Bronchial epithelial cell (primary cell): ENCODE results near the gene NBAS. TPM values are rescaled to one million over a fixed set of nuclear protein-coding genes. Genes with fewer than 3 reads are reported as not detected.

Source experiments
- DNase-seq: peaks from one replicate; pipeline ENCODE4 v3.0.0-alpha.2; 2010; ENCODE audit warnings: low read depth
- FAIRE-seq: peaks from 2 replicates; lab custom pipeline; 2011; peaks lifted over from hg19 to GRCh38; lab: Jason Lieb, UNC
- H3K27me3 ChIP-seq: 2 replicates; pipeline ENCODE4 v1.5.1; 2011; ENCODE audit warnings: low read length; ENCODE audit not compliant: control insufficient read depth, insufficient read depth
- H3K36me3 ChIP-seq: 2 replicates; pipeline ENCODE4 v1.5.1; 2011; ENCODE audit warnings: low read length; ENCODE audit not compliant: control insufficient read depth, insufficient read depth
- H3K4me3 ChIP-seq: 2 replicates; pipeline ENCODE4 v1.5.1; 2011; ENCODE audit warnings: mild to moderate bottlenecking, low read depth, low read length, control low read depth
- CTCF ChIP-seq: IDR thresholded peaks from 2 replicates; pipeline ENCODE4 v1.5.1; 2011; ENCODE audit warnings: mild to moderate bottlenecking, moderate library complexity, low read length, control low read depth, inconsistent platforms; ENCODE audit not compliant: insufficient read depth, severe bottlenecking
- total RNA-seq: library from RNA; depleted of rRNA; stranded (reverse); fragments of >200 nt; gene quantifications from 2 replicates; pipeline ENCODE4 v1.2.1, GENCODE V29; 2014

Gene NBAS
- total RNA-seq, 1 donor from 2014 or later, result 78.2 TPM

- FAIRE-seq (no peak), DNase-seq (no peak)
- no peaks in the 10 kb centered on the region for H3K27me3 ChIP-seq
- H3K36me3 ChIP-seq, result no peaks in the 10 kb centered on the region
- H3K4me3 ChIP-seq, result no peak overlapping the region
- TF ChIP-seq CTCF, result no peak
Observed at GRCh38 chr2:15480552-15480951, 80.6 kb downstream of the NBAS start.

GRCh38 chr2:15472876-15473275, 88.3 kb downstream of the NBAS start:
- Histone ChIP-seq H3K36me3 (no peaks in the 10 kb centered on the region), H3K27me3 (no peaks in the 10 kb centered on the region), H3K4me3 (no peak overlapping the region)
- TF ChIP-seq CTCF, result no peak
- FAIRE-seq, result no peak
- DNase-seq, result no peak

- H3K4me3 ChIP-seq, result no peak overlapping the region
- no peaks in the 10 kb centered on the region for H3K27me3 ChIP-seq
- no peak for TF ChIP-seq CTCF
- DNase-seq, result peak; percentile 17
- no peaks in the 10 kb centered on the region for H3K36me3 ChIP-seq
- FAIRE-seq, result peak; percentile 40
Observed at GRCh38 chr2:15472133-15472532, 89.0 kb downstream of the NBAS start.

GRCh38 chr2:15471606-15472005, 89.5 kb downstream of the NBAS start:
- DNase-seq, result no peak
- no peak for FAIRE-seq
- TF ChIP-seq CTCF, result no peak
- Histone ChIP-seq H3K36me3 (no peaks in the 10 kb centered on the region), H3K4me3 (no peak overlapping the region), H3K27me3 (no peaks in the 10 kb centered on the region)

GRCh38 chr2:15460112-15460620, 101.0 kb downstream of the NBAS start:
- FAIRE-seq, result no peak
- DNase-seq, result no peak
- no peaks in the 10 kb centered on the region for H3K27me3 ChIP-seq
- H3K36me3 ChIP-seq, result peaks cover 4% of the 10 kb centered on the region
- TF ChIP-seq CTCF, result no peak
- no peak overlapping the region for H3K4me3 ChIP-seq

- no peak for DNase-seq
- peaks cover 4% of the 10 kb centered on the region for H3K36me3 ChIP-seq
- no peak for FAIRE-seq
Observed at GRCh38 chr2:15458277-15458676, 102.9 kb downstream of the NBAS start.

More at GRCh38 chr2:15458277-15458676, 102.9 kb downstream of the NBAS start:
- H3K4me3 ChIP-seq, result no peak overlapping the region
- no peaks in the 10 kb centered on the region for H3K27me3 ChIP-seq
- no peak for TF ChIP-seq CTCF
